DOHH2 (cell line): ENCODE results near the gene ALDH1B1.

ENCODE experiments used
- H3F3A ChIP-seq: fragments of 200-600 bp; sonication (generic), shearing (Covaris generic); 2 replicates; pipeline ENCODE4 v1.6.0; 2016; ENCODE audit warnings: antibody characterized with exemption, mild to moderate bottlenecking; ENCODE audit not compliant: control insufficient read depth, insufficient read depth
- H3K27ac ChIP-seq: fragments of 200-600 bp; sonication (generic); 2 replicates; pipeline ENCODE4 v1.5.1; 2014; ENCODE audit warnings: low read depth, mild to moderate bottlenecking, low read length, moderate library complexity
- H3K27me3 ChIP-seq: fragments of 200-600 bp; sonication (generic); 2 replicates; pipeline ENCODE4 v1.6.1; 2014; ENCODE audit warnings: mild to moderate bottlenecking, low read length, mixed read lengths; ENCODE audit not compliant: control insufficient read depth
- H3K36me3 ChIP-seq: fragments of 200-600 bp; sonication (generic); 2 replicates; pipeline ENCODE4 v1.6.1; 2014; ENCODE audit warnings: mild to moderate bottlenecking, low read length, moderate library complexity, mixed read lengths; ENCODE audit not compliant: control insufficient read depth
- H3K4me1 ChIP-seq: fragments of 200-600 bp; sonication (generic); 2 replicates; pipeline ENCODE4 v1.6.1; 2014; ENCODE audit warnings: mild to moderate bottlenecking, low read length, mixed read lengths; ENCODE audit not compliant: control insufficient read depth
- H3K4me2 ChIP-seq: fragments of 200-600 bp; sonication (generic); 2 replicates; pipeline ENCODE4 v1.6.0; 2014; ENCODE audit warnings: mild to moderate bottlenecking, low read length, moderate library complexity
- H3K4me3 ChIP-seq: fragments of 200-600 bp; sonication (generic); 2 replicates; pipeline ENCODE4 v1.5.1; 2014; ENCODE audit warnings: mild to moderate bottlenecking, low read length, mixed read lengths
- H3K79me2 ChIP-seq: fragments of 200-600 bp; sonication (generic); 2 replicates; pipeline ENCODE4 v1.6.1; 2014; ENCODE audit warnings: mild to moderate bottlenecking, low read length, mixed read lengths; ENCODE audit not compliant: control insufficient read depth
- H3K9me2 ChIP-seq: fragments of 200-600 bp; sonication (generic); replicated peaks from 2 replicates; pipeline ENCODE4 v1.6.1; 2014; ENCODE audit warnings: mild to moderate bottlenecking, low read length, mixed read lengths; ENCODE audit not compliant: control insufficient read depth
- H3K9me3 ChIP-seq: fragments of 200-600 bp; sonication (generic); 2 replicates; pipeline ENCODE4 v1.6.1; 2014; ENCODE audit warnings: antibody characterized with exemption, low read length, mixed read lengths; ENCODE audit not compliant: control insufficient read depth, insufficient read depth
- H4K20me1 ChIP-seq: fragments of 200-600 bp; sonication (generic); 2 replicates; pipeline ENCODE4 v1.6.0; 2014; ENCODE audit warnings: low read depth, mild to moderate bottlenecking, antibody characterized with exemption, low read length, moderate library complexity; ENCODE audit not compliant: control insufficient read depth, insufficient read depth
- EZH2phosphoT487 ChIP-seq: fragments of 200-600 bp; sonication (generic); IDR thresholded peaks from 2 replicates; pipeline ENCODE4 v1.6.1; 2017; ENCODE audit warnings: borderline replicate concordance, mild to moderate bottlenecking, antibody characterized with exemption, low read length, moderate library complexity, mixed read lengths
- TF ChIP-seq, protein P1 (sequence below): fragments of 200-600 bp; sonication (generic); IDR thresholded peaks from one replicate; pipeline ENCODE4 v1.5.1; 2014; ENCODE audit warnings: antibody characterized with exemption, mild to moderate bottlenecking, low read depth, low read length; ENCODE audit not compliant: poor library complexity, severe bottlenecking

ALDH1B1 gene

DNA sequence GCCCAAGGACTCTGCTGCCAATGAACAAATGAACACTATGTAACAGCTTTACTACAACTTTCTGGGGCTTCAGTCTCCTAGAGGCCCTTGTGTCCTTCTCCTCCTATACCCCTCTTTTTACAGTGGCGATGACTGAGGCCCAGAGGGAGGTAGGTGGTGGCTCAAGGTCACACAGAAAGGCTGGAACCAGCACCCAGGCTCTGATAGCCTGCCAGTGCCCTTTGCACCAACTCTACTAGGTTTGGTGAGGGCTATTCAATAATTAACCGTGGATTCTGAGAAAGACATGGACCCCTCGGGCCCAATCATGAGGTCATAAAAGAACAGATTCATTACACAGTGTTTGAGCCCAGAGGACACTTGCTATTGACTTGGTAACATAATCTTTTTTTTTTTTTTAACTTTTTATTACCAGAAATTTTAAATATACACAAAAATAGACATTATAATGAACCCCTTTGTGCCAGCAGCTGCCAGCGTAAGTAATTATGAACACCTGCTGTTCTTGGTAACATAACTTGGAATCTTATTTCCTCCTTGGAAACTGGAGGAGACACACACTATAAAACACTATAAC is 6.1 kb upstream of the ALDH1B1 start:
- no peaks in the 10 kb centered on the region for H3K4me1 ChIP-seq
- peaks cover 10% of the 10 kb centered on the region for H3K27me3 ChIP-seq
- H3K9me3 ChIP-seq: peaks cover 14% of the 10 kb centered on the region
- no peaks in the 10 kb centered on the region for H4K20me1 ChIP-seq
- no peak overlapping the region for H3K4me3 ChIP-seq
- H3F3A ChIP-seq: no peaks in the 10 kb centered on the region
- H3K79me2 ChIP-seq: no peaks in the 10 kb centered on the region
- TF ChIP-seq EZH2phosphoT487: no peak
- TF ChIP-seq, protein P1, sequence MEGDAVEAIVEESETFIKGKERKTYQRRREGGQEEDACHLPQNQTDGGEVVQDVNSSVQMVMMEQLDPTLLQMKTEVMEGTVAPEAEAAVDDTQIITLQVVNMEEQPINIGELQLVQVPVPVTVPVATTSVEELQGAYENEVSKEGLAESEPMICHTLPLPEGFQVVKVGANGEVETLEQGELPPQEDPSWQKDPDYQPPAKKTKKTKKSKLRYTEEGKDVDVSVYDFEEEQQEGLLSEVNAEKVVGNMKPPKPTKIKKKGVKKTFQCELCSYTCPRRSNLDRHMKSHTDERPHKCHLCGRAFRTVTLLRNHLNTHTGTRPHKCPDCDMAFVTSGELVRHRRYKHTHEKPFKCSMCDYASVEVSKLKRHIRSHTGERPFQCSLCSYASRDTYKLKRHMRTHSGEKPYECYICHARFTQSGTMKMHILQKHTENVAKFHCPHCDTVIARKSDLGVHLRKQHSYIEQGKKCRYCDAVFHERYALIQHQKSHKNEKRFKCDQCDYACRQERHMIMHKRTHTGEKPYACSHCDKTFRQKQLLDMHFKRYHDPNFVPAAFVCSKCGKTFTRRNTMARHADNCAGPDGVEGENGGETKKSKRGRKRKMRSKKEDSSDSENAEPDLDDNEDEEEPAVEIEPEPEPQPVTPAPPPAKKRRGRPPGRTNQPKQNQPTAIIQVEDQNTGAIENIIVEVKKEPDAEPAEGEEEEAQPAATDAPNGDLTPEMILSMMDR: no peak
- no peak overlapping the region for H3K4me2 ChIP-seq
- H3K27ac ChIP-seq: no peak overlapping the region
- no peaks in the 10 kb centered on the region for H3K36me3 ChIP-seq
- no peaks in the 10 kb centered on the region for H3K9me2 ChIP-seq

DNA sequence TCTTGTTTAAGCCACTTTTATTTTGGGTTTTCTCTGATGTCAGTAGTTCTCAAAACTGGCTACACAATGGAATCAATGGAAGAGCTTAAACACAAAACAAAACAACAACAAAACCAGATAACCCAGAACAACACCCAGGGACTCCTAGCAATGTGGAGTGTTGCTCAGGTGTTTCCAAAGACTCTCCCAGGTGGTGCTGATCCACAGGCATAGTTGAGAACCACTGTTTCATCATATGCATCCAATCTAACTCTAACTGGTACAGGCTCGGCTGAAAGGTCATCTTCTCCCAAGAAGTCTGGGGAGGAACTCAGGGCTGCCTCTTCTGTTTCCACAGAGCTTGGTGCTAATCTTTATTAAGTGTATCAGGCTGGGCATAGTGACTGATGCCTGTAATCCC is 5.4 kb upstream of the ALDH1B1 start:
- no peak overlapping the region for H3K4me2 ChIP-seq
- no peaks in the 10 kb centered on the region for H4K20me1 ChIP-seq
- no peak overlapping the region for H3K27ac ChIP-seq
- no peak overlapping the region for H3K4me3 ChIP-seq
- no peaks in the 10 kb centered on the region for H3K9me2 ChIP-seq
- H3K79me2 ChIP-seq: no peaks in the 10 kb centered on the region
- H3K36me3 ChIP-seq: no peaks in the 10 kb centered on the region
- TF ChIP-seq EZH2phosphoT487: no peak
- TF ChIP-seq, protein P1: no peak
- no peaks in the 10 kb centered on the region for H3F3A ChIP-seq
- H3K9me3 ChIP-seq: peaks cover 14% of the 10 kb centered on the region
- peaks cover 1% of the 10 kb centered on the region for H3K4me1 ChIP-seq
- peaks cover 16% of the 10 kb centered on the region for H3K27me3 ChIP-seq

DNA sequence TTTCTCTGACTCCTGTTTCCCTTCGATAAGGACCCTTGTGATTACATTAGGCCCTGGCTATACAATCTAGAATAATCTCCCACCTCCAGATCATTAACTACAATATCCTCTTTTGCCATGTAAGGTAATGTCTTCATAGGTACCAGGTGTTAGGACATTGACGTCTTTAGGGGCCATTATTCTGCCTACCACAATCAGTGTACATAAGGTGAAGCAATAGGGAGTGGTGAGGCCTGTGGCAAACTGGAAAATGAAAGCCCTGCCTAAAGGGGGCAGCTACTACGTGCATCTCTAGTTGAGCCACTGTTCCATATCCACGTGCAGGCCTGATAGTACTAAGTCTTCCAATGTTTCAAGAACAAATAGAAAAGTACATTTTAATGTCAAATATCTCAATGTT is 4.8 kb upstream of the ALDH1B1 start:
- H3K27me3 ChIP-seq: peaks cover 19% of the 10 kb centered on the region

More for the DNA sequence above, 4.8 kb upstream of the ALDH1B1 start:
- TF ChIP-seq EZH2phosphoT487: no peak
- TF ChIP-seq, protein P1: no peak
- Histone ChIP-seq H3K4me3 (no peak overlapping the region), H3K4me2 (no peak overlapping the region), H3K79me2 (peaks cover under 1% of the 10 kb centered on the region), H3K4me1 (peaks cover 4% of the 10 kb centered on the region), H3K27ac (no peak overlapping the region), H4K20me1 (no peaks in the 10 kb centered on the region), H3K9me2 (no peaks in the 10 kb centered on the region), H3K36me3 (no peaks in the 10 kb centered on the region), H3K9me3 (peaks cover 14% of the 10 kb centered on the region), H3F3A (no peaks in the 10 kb centered on the region)
